ENCODE results near the gene PI16.
"Not testable (repeated sequence)": the region's sequence is repeated elsewhere in the genome, so short reads cannot be mapped to it uniquely, and the experiment has no call there.

The PI16 gene

GRCh38 chr6:36929152-36929551, 25.4 kb upstream of the PI16 start:
- DNase-seq = no peak

- no peak for DNase-seq
These were observed 24.9 kb upstream of the PI16 start for GRCh38 chr6:36929607-36930006.

GRCh38 chr6:36930483-36930882, 24.1 kb upstream of the PI16 start:
- DNase-seq = no peak

GRCh38 chr6:36933102-36933501, 21.4 kb upstream of the PI16 start:
- no peak for DNase-seq

- DNase-seq = no peak
These were observed 21.0 kb upstream of the PI16 start for GRCh38 chr6:36933519-36933918.

- no peak for DNase-seq
These were observed 19.6 kb upstream of the PI16 start for GRCh38 chr6:36934901-36935300.

GRCh38 chr6:36936824-36937223, 17.7 kb upstream of the PI16 start:
- DNase-seq = no peak

GRCh38 chr6:36937896-36938295, 16.6 kb upstream of the PI16 start:
- DNase-seq = no peak

- no peak for DNase-seq
These were observed 16.0 kb upstream of the PI16 start for GRCh38 chr6:36938536-36938935.

GRCh38 chr6:36939005-36939404, 15.5 kb upstream of the PI16 start:
- DNase-seq = not testable (repeated sequence)

- no peak for DNase-seq
These were observed 14.5 kb upstream of the PI16 start for GRCh38 chr6:36940027-36940426.

GRCh38 chr6:36941561-36941960, 13.0 kb upstream of the PI16 start:
- DNase-seq = not testable (repeated sequence)

- not testable (repeated sequence) for DNase-seq
These were observed 12.2 kb upstream of the PI16 start for GRCh38 chr6:36942329-36942728.

GRCh38 chr6:36944650-36945049, 9.9 kb upstream of the PI16 start:
- DNase-seq = no peak

GRCh38 chr6:36945301-36945700, 9.2 kb upstream of the PI16 start:
- no peak for DNase-seq

GRCh38 chr6:36946526-36946925, 8.0 kb upstream of the PI16 start:
- no peak for DNase-seq

GRCh38 chr6:36947570-36948351, 6.8 kb upstream of the PI16 start:
- DNase-seq = no peak

- not testable (repeated sequence) for DNase-seq
These were observed 5.5 kb upstream of the PI16 start for GRCh38 chr6:36949076-36949475.

- DNase-seq = no peak
These were observed 4.9 kb upstream of the PI16 start for GRCh38 chr6:36949636-36950035.

- no peak for DNase-seq
These were observed 642 bp upstream of the PI16 start for GRCh38 chr6:36953931-36954261.

GRCh38 chr6:36955136-36955535, 598 bp downstream of the PI16 start:
- no peak for DNase-seq

GRCh38 chr6:36955671-36956445, 1.3 kb downstream of the PI16 start:
- DNase-seq = no peak

- DNase-seq = no peak
These were observed 1.9 kb downstream of the PI16 start for GRCh38 chr6:36956446-36956820.

- DNase-seq = no peak
These were observed 3.3 kb downstream of the PI16 start for GRCh38 chr6:36957773-36958271.
